H1 (cell line): ENCODE measurements around the gene ARHGAP42. TPM values are rescaled to one million over a fixed set of nuclear protein-coding genes. Genes with fewer than 3 reads are reported as not detected.

Experiments used
- CTCF ChIA-PET: fragments of 300-600 bp; sonication (Branson Sonifier 250); formaldehyde crosslinking; loops from one replicate; lab custom pipeline; 2021; ENCODE audit not compliant: partially characterized antibody; lab: Charles Lee
- POLR2A ChIA-PET: fragments of 300-600 bp; sonication (Branson Sonifier 250); formaldehyde crosslinking; loops from one replicate; lab custom pipeline; 2021; ENCODE audit warnings: inconsistent platforms; ENCODE audit not compliant: partially characterized antibody; lab: Charles Lee
- DNase-seq, 2 experiments: peaks; one replicate each; pipeline versions ENCODE4 v3.0.0 to v3.0.0-alpha.2; 2010 to 2022; ENCODE audit warnings: low spot score in 2 of 2, low read depth in 1 of 2, mixed read lengths in 1 of 2
- FAIRE-seq: peaks from 2 replicates; lab custom pipeline; 2011; peaks lifted over from hg19 to GRCh38; lab: Jason Lieb, UNC
- H2AFZ ChIP-seq: 2 replicates; pipeline ENCODE4 v1.8.1; 2012; ENCODE audit warnings: low read length, inconsistent platforms
- H2AK5ac ChIP-seq: 2 replicates; pipeline ENCODE4 v1.6.1; 2013; ENCODE audit warnings: low read depth, low read length
- H2BK120ac ChIP-seq: replicated peaks from 2 replicates; pipeline ENCODE3; 2013; ENCODE audit warnings: low read depth, low read length, inconsistent platforms
- H2BK12ac ChIP-seq: 2 replicates; pipeline ENCODE4 v1.6.1; 2013; ENCODE audit warnings: low read depth, low read length
- H2BK15ac ChIP-seq: 2 replicates; pipeline ENCODE4 v1.6.1; 2013; ENCODE audit warnings: low read length
- H2BK20ac ChIP-seq: 2 replicates; pipeline ENCODE4 v1.6.1; 2013; ENCODE audit warnings: low read length
- H2BK5ac ChIP-seq: 2 replicates; pipeline ENCODE4 v1.6.1; 2013; ENCODE audit warnings: low read depth, low read length
- H3K14ac ChIP-seq: 2 replicates; pipeline ENCODE4 v1.6.1; 2013; ENCODE audit warnings: inconsistent platforms; ENCODE audit not compliant: insufficient read length
- H3K18ac ChIP-seq: 2 replicates; pipeline ENCODE4 v1.6.1; 2013; ENCODE audit warnings: low read length; ENCODE audit errors: extremely low read depth
- H3K23ac ChIP-seq: 2 replicates; pipeline ENCODE4 v1.6.1; 2013; ENCODE audit warnings: inconsistent platforms; ENCODE audit not compliant: insufficient read length
- H3K23me2 ChIP-seq: 2 replicates; pipeline ENCODE4 v1.6.1; 2013; ENCODE audit warnings: low read depth, low read length
- H3K27ac ChIP-seq: 2 replicates; pipeline ENCODE4 v1.6.1; 2011; ENCODE audit warnings: low read depth, low read length, inconsistent platforms
- H3K27me3 ChIP-seq, 4 experiments: replicated peaks in 1 of 4; 1 replicate in 1 of 4; 2 replicates in 3 of 4; pipeline versions ENCODE4 v1.6.1 to v1.8.1; 2011 to 2013; ENCODE audit warnings: low read length in 3 of 4, mild to moderate bottlenecking in 3 of 4, inconsistent platforms in 2 of 4, mixed read lengths in 2 of 4, moderate library complexity in 1 of 4; ENCODE audit not compliant: control insufficient read depth in 3 of 4, insufficient read depth in 3 of 4; ENCODE audit errors: extremely low read depth in 1 of 4
- H3K36me3 ChIP-seq, 4 experiments: 2 replicates each; pipeline versions ENCODE4 v1.6.1 to v1.8.1; 2011 to 2013; ENCODE audit warnings: mild to moderate bottlenecking in 4 of 4, low read length in 3 of 4, moderate library complexity in 2 of 4, control low read depth in 1 of 4, inconsistent platforms in 1 of 4; ENCODE audit not compliant: insufficient read depth in 4 of 4, control insufficient read depth in 2 of 4
- H3K4ac ChIP-seq: replicated peaks from 2 replicates; pipeline ENCODE3; 2013; ENCODE audit warnings: low read length, low read depth, mixed read lengths, inconsistent platforms; ENCODE audit not compliant: insufficient read length
- H3K4me1 ChIP-seq, 4 experiments: replicated peaks in 1 of 4; 1 replicate in 1 of 4; 2 replicates in 3 of 4; pipeline versions ENCODE4 v1.6.1 to v1.8.1; 2011 to 2013; ENCODE audit warnings: low read length in 3 of 4, inconsistent platforms in 2 of 4, mixed read lengths in 1 of 4; ENCODE audit not compliant: insufficient read depth in 4 of 4, control insufficient read depth in 3 of 4
- H3K4me2 ChIP-seq, 2 experiments: 2 replicates each; pipeline versions ENCODE4 v1.6.1 to v1.8.1; 2011 to 2013; ENCODE audit warnings: low read depth in 2 of 2, low read length in 2 of 2, control low read depth in 1 of 2, inconsistent platforms in 1 of 2, mild to moderate bottlenecking in 1 of 2; ENCODE audit not compliant: insufficient read depth in 1 of 2
- H3K4me3 ChIP-seq, 4 experiments: fragments of 200-600, 300-600 bp in 1 of 4; sonication (generic), shearing (Covaris generic), sonication (Bioruptor Twin) in 1 of 4; 2 replicates each; pipeline versions ENCODE4 v1.5.1 to v1.8.1; 2011 to 2016; ENCODE audit warnings: low read length in 4 of 4, low read depth in 3 of 4, control low read depth in 2 of 4, inconsistent platforms in 2 of 4, mild to moderate bottlenecking in 2 of 4, mixed read lengths in 1 of 4, moderate library complexity in 1 of 4; ENCODE audit not compliant: insufficient read depth in 2 of 4; ENCODE audit errors: extremely low read depth in 1 of 4
- H3K56ac ChIP-seq: replicated peaks from 2 replicates; pipeline ENCODE3; 2013; ENCODE audit warnings: low read depth, mild to moderate bottlenecking, mixed read lengths, low read length, inconsistent platforms; ENCODE audit not compliant: insufficient read length
- H3K79me1 ChIP-seq: 2 replicates; pipeline ENCODE4 v1.6.1; 2013; ENCODE audit warnings: low read depth, low read length, control low read depth
- H3K79me2 ChIP-seq, 2 experiments: 2 replicates each; pipeline versions ENCODE4 v1.6.1 to v1.8.1; 2012 to 2013; ENCODE audit warnings: low read length in 2 of 2, mild to moderate bottlenecking in 2 of 2, inconsistent platforms in 1 of 2; ENCODE audit not compliant: insufficient read depth in 2 of 2, control insufficient read depth in 1 of 2
- H3K9ac ChIP-seq, 4 experiments: replicated peaks in 1 of 4; 1 replicate in 1 of 4; 2 replicates in 3 of 4; pipeline versions ENCODE4 v1.6.1 to v1.8.1; 2011 to 2013; ENCODE audit warnings: low read depth in 3 of 4, low read length in 3 of 4, control low read depth in 2 of 4, mild to moderate bottlenecking in 2 of 4, moderate library complexity in 2 of 4, inconsistent platforms in 1 of 4; ENCODE audit errors: extremely low read depth in 1 of 4
- H3K9me3 ChIP-seq, 2 experiments: 2 replicates each; pipeline versions ENCODE4 v1.6.1 to v1.8.1; 2012 to 2013; ENCODE audit warnings: mild to moderate bottlenecking in 2 of 2, moderate library complexity in 2 of 2, control low read depth in 1 of 2, inconsistent platforms in 1 of 2, low read depth in 1 of 2, low read length in 1 of 2, mixed read lengths in 1 of 2; ENCODE audit not compliant: insufficient read depth in 2 of 2
- H4K20me1 ChIP-seq, 2 experiments: replicated peaks in 1 of 2; 2 replicates each; pipeline versions ENCODE3 to v1.8.1; 2011 to 2013; ENCODE audit warnings: inconsistent platforms in 2 of 2, low read length in 2 of 2, mild to moderate bottlenecking in 1 of 2; ENCODE audit not compliant: insufficient read depth in 2 of 2, control insufficient read depth in 1 of 2
- H4K5ac ChIP-seq: 2 replicates; pipeline ENCODE4 v1.6.1; 2013; ENCODE audit warnings: low read length, low read depth, mixed read lengths, inconsistent platforms; ENCODE audit not compliant: insufficient read length
- H4K8ac ChIP-seq: 2 replicates; pipeline ENCODE4 v1.8.0; 2013; ENCODE audit warnings: mild to moderate bottlenecking, moderate library complexity, low read length, inconsistent platforms; ENCODE audit not compliant: insufficient read depth; ENCODE audit errors: extremely low read depth
- H4K91ac ChIP-seq: replicated peaks from 2 replicates; pipeline ENCODE3; 2013; ENCODE audit warnings: low read length, mixed read lengths, inconsistent platforms; ENCODE audit not compliant: insufficient read length
- EGR1 ChIP-seq: IDR thresholded peaks from 2 replicates; pipeline ENCODE4 v1.6.1; 2011; ENCODE audit warnings: low read depth, low read length, borderline replicate concordance
- EP300 ChIP-seq, 2 experiments: IDR thresholded peaks; 1 replicate in 1 of 2; 2 replicates in 1 of 2; pipeline ENCODE4 v1.6.1; 2011 to 2012; ENCODE audit warnings: low read depth in 2 of 2, low read length in 2 of 2, mild to moderate bottlenecking in 2 of 2, borderline replicate concordance in 1 of 2, inconsistent platforms in 1 of 2, moderate library complexity in 1 of 2
- RAD21 ChIP-seq, 2 experiments: IDR thresholded peaks in 1 of 2; conservative IDR thresholded peaks in 1 of 2; 2 replicates each; pipeline ENCODE4 v1.6.1; 2011; ENCODE audit warnings: low read depth in 2 of 2, low read length in 2 of 2, improper control_type of control experiment in 1 of 2, inconsistent platforms in 1 of 2, mild to moderate bottlenecking in 1 of 2, moderate library complexity in 1 of 2
- RBBP5 ChIP-seq: IDR thresholded peaks from 2 replicates; pipeline ENCODE4 v1.7.1; 2012; ENCODE audit warnings: low read depth, mild to moderate bottlenecking, inconsistent platforms, low read length, moderate library complexity, borderline replicate concordance
- SAP30 ChIP-seq: fragments of 300-600 bp; sonication (generic); IDR thresholded peaks from 2 replicates; pipeline ENCODE4 v1.7.1; 2012; ENCODE audit warnings: low read length, moderate library complexity, mild to moderate bottlenecking, inconsistent platforms; ENCODE audit not compliant: insufficient read depth, insufficient replicate concordance
- WGBS, 2 experiments: shearing (Covaris generic) in 1 of 2; methylation state at CpG; one replicate each; pipeline versions ENCODE4 v1.1.6 to v1.1.7; 2013 to 2015; ENCODE audit warnings: low lambda C conversion rate in 2 of 2, mixed read lengths in 2 of 2, inconsistent platforms in 1 of 2, low coverage in 1 of 2, missing lambda C conversion rate in 1 of 2; ENCODE audit not compliant: insufficient replicate concordance in 2 of 2, insufficient coverage in 1 of 2, insufficient read length in 1 of 2; ENCODE audit errors: extremely low coverage in 1 of 2, missing lambda C conversion rate in 1 of 2; 5-methylcytosine and 5-hydroxymethylcytosine counted together
- polyA plus RNA-seq, 7 experiments: library from polyadenylated mRNA; depleted of rRNA in 3 of 7; stranded (reverse) in 5 of 7; unstranded in 2 of 7; fragments of >200 nt in 5 of 7; fragments of 200-250 nt in 2 of 7; gene quantifications; 1 replicate in 5 of 7; 2 replicates in 1 of 7; 4 replicates in 1 of 7; pipeline versions ENCODE4 v1.2.1 to v1.2.3, GENCODE V29; 2011 to 2013; ENCODE audit warnings: missing spikeins in 2 of 7, mixed read lengths in 2 of 7
- total RNA-seq: library from RNA; stranded (reverse); fragmentation: NEBNext Ultra II Directional; extraction: Animal tissue kit (Norgen Biotek cat#: 25700); gene quantifications from 2 replicates; pipeline ENCODE4 v1.2.1, GENCODE V29; 2021
- TF ChIP-seq, protein P1 (sequence below): IDR thresholded peaks from 2 replicates; pipeline ENCODE4 v1.6.1; 2011; ENCODE audit warnings: low read depth, mild to moderate bottlenecking, low read length; ENCODE audit not compliant: insufficient read depth

ARHGAP42 gene
- total and polyA plus RNA-seq, 2 of the 8 experiments (the other 6 are each of a cell fraction or from before 2014, with no cell fraction given): 22.2 to 33.5 TPM

DNA sequence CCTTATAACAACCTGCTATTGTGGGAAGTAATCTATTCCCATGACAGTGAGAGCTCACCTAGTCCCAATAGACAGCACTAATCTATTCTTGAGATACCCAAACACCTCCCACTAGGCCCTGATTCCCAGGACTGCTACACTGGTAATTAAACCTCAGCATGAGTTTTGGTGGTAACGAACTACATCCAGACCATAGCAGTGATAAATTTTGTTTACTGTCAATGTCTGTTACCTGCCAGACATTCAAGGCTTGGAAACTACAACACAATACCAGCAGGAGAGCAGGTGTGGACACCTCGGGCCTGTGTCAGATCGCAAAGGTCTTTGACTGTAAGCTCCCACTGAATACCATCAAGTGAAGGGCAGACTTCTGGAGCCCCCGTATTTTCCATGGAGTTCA lies 187.1 kb downstream of the ARHGAP42 start:
- Histone ChIP-seq H3K9ac (no peak overlapping the region), H3K4me1 (peaks cover 2 to 15% (median 12%) of the 10 kb centered on the region in 4 experiments; a peak in 6 of 7 replicates), H2BK20ac (no peak overlapping the region), H3K14ac (no peak overlapping the region), H4K20me1 (no peaks in the 10 kb centered on the region), H3K23me2 (no peaks in the 10 kb centered on the region; the same call in 1 of the 2 replicates), H2BK12ac (no peak overlapping the region), H3K79me2 (no peaks in the 10 kb centered on the region), H3K27ac (no peak overlapping the region), H4K8ac (no peak overlapping the region), H2BK15ac (no peak overlapping the region), H4K91ac (no peak overlapping the region), H3K36me3 (no peaks in the 10 kb centered on the region), H2AFZ (no peak overlapping the region), H2AK5ac (no peak overlapping the region), H3K4ac (no peak overlapping the region), H3K4me2 (no peak overlapping the region), H3K4me3 (no peak overlapping the region), H3K56ac (no peak overlapping the region), H2BK5ac (no peak overlapping the region), H3K9me3 (no peaks in the 10 kb centered on the region), H3K18ac (no peak overlapping the region), H3K79me1 (no peaks in the 10 kb centered on the region), H3K27me3 (peaks cover 0 to 1% (median 0%) of the 10 kb centered on the region in 4 experiments; a peak in 1 of 7 replicates), H4K5ac (no peak overlapping the region), H2BK120ac (no peak overlapping the region), H3K23ac (no peak overlapping the region)
- POLR2A ChIA-PET: no interaction called here
- CTCF ChIA-PET: interaction anchor here (1.1 to 2.0 kb wide), 3 partner anchors 20 to 297 kb away, joined by 3 to 5 read pairs (median 4); no protein-coding TSS in a partner anchor
- WGBS, 2 experiments: 90% methylated on average over 4 of the region's 4 CpGs; no CpG with 5 or more reads in 1 of the 2 experiments
- DNase-seq (no peak), FAIRE-seq (no peak)
- TF ChIP-seq EP300 (IDR thresholded peaks at IDR 0.05; ENCODE audit: borderline replicate concordance in 1 of 2, low read depth in 2 of 2, low read length in 2 of 2) (no peak), RAD21 (IDR thresholded peaks at IDR 0.05 in 1 of 2, conservative IDR thresholded peaks at IDR 0.05 in 1 of 2; ENCODE audit: low read depth in 2 of 2, low read length in 2 of 2) (no peak), SAP30 (no peak), EGR1 (no peak), RBBP5 (no peak)
- TF ChIP-seq, protein P1, sequence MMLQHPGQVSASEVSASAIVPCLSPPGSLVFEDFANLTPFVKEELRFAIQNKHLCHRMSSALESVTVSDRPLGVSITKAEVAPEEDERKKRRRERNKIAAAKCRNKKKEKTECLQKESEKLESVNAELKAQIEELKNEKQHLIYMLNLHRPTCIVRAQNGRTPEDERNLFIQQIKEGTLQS: no peak
